H7 (cell line): ENCODE results near the gene MLC1. TPM values are rescaled to one million over a fixed set of nuclear protein-coding genes. Genes with fewer than 3 reads are reported as not detected.

Experiments used
- total RNA-seq: library from RNA; depleted of rRNA; stranded (reverse); fragments of >200 nt; shearing (Covaris generic); gene quantifications from 2 replicates; pipeline ENCODE4 v1.2.3, GENCODE V29; 2014; rRNA removed

Gene MLC1
- total RNA-seq, 1 experiment from 2014 or later = 0.14 TPM

Other genes starting within 250 kb of the MLC1 start
- 23.1 and 25.0 TPM in 2 replicates for gene ZBED4, start 231.6 kb downstream of the MLC1 start, total RNA-seq
- gene ALG12, start 167.0 kb downstream of the MLC1 start, total RNA-seq = 28.5 and 32.9 TPM in 2 replicates
- 22.8 and 45.6 TPM in 2 replicates for gene CRELD2, start 166.8 kb downstream of the MLC1 start, total RNA-seq
- gene PIM3, start 124.7 kb downstream of the MLC1 start, total RNA-seq = 71.2 and 79.7 TPM in 2 replicates
- 0.04 TPM in 1 of 2 replicates, not detected in the other for gene IL17REL, start 72.7 kb downstream of the MLC1 start, total RNA-seq
- not detected in 2 replicates for gene TTLL8, start 27.1 kb downstream of the MLC1 start, total RNA-seq
- not detected in 2 replicates for gene MOV10L1, start 4.6 kb upstream of the MLC1 start, total RNA-seq
- 2.2 and 2.6 TPM in 2 replicates for gene PANX2, start 85.3 kb upstream of the MLC1 start, total RNA-seq
- 83.1 and 84.6 TPM in 2 replicates for gene TRABD, start 100.5 kb upstream of the MLC1 start, total RNA-seq
- gene SELENOO, start 115.6 kb upstream of the MLC1 start, total RNA-seq = 27.8 and 29.9 TPM in 2 replicates
- 24.0 and 31.6 TPM in 2 replicates for gene TUBGCP6, start 159.6 kb upstream of the MLC1 start, total RNA-seq
- 15.7 and 22.4 TPM in 2 replicates for gene HDAC10, start 165.8 kb upstream of the MLC1 start, total RNA-seq
- 21.2 and 23.8 TPM in 2 replicates for gene MAPK12, start 176.3 kb upstream of the MLC1 start, total RNA-seq
- gene MAPK11, start 185.0 kb upstream of the MLC1 start, total RNA-seq = 1.4 and 2.4 TPM in 2 replicates
- 33.4 and 39.8 TPM in 2 replicates for gene PLXNB2, start 222.2 kb upstream of the MLC1 start, total RNA-seq
- gene DENND6B, start 241.6 kb upstream of the MLC1 start, total RNA-seq = 0.52 and 1.1 TPM in 2 replicates